Kidney (tissue), 14 donors: ENCODE results near the gene GLB1L2. TPM values are rescaled to one million over a fixed set of nuclear protein-coding genes. Genes with fewer than 3 reads are reported as not detected.

Source experiments
- DNase-seq, 5 donors: peaks; one replicate each; pipeline ENCODE4 v3.0.0-alpha.2; 2013 to 2020
- FAIRE-seq: peaks from 2 replicates; lab custom pipeline; 2012; peaks lifted over from hg19 to GRCh38; lab: Jason Lieb, UNC
- H3K27ac ChIP-seq, 2 donors: one replicate each; pipeline ENCODE4 v1.7.0; 2013; ENCODE audit warnings: low read depth in 2 of 2, low read length in 2 of 2, inconsistent platforms in 1 of 2
- H3K27me3 ChIP-seq: one replicate; pipeline ENCODE4 v1.7.1; 2013; ENCODE audit warnings: low read length, inconsistent platforms; ENCODE audit not compliant: control insufficient read depth, insufficient read depth
- H3K36me3 ChIP-seq, 3 donors: one replicate each; pipeline versions ENCODE4 v1.7.0 to v1.7.1; 2013; ENCODE audit warnings: low read length in 3 of 3, control low read depth in 1 of 3, inconsistent platforms in 1 of 3; ENCODE audit not compliant: insufficient read depth in 3 of 3, control insufficient read depth in 2 of 3
- H3K4me1 ChIP-seq, 3 donors: one replicate each; pipeline versions ENCODE4 v1.7.0 to v1.7.1; 2013; ENCODE audit warnings: low read length in 3 of 3, inconsistent platforms in 1 of 3, low read depth in 1 of 3; ENCODE audit not compliant: control insufficient read depth in 2 of 3, insufficient read depth in 2 of 3
- H3K4me3 ChIP-seq, 3 donors: one replicate each; pipeline versions ENCODE4 v1.7.0 to v1.8.1; 2013; ENCODE audit warnings: low read length in 3 of 3, control low read depth in 1 of 3, inconsistent platforms in 1 of 3
- H3K9ac ChIP-seq, 3 donors: one replicate each; pipeline versions ENCODE4 v1.7.0 to v1.7.1; 2013; ENCODE audit warnings: low read length in 3 of 3, control low read depth in 1 of 3, inconsistent platforms in 1 of 3
- H3K9me3 ChIP-seq, 3 donors: one replicate each; pipeline versions ENCODE4 v1.7.0 to v1.7.1; 2013; ENCODE audit warnings: low read length in 3 of 3, control low read depth in 1 of 3, inconsistent platforms in 1 of 3; ENCODE audit not compliant: control insufficient read depth in 2 of 3, insufficient read depth in 1 of 3
- intact Hi-C: fragments of 100-400 bp; cut with DNase I; formaldehyde crosslinking; loops from one replicate; pipeline ENCODE4 v1.11.1; 2022
- polyA plus RNA-seq: library from polyadenylated mRNA; stranded (reverse); fragments of 350-450 nt; fragmentation: Illumina TruSeq; extraction: RNeasy Lipid Tissue Mini Kit (QIAGEN cat#74804); gene quantifications from one replicate; pipeline ENCODE4 v1.2.3, GENCODE V29; 2014; ENCODE audit warnings: low read depth, low replicate concordance; ENCODE audit not compliant: insufficient read depth
- total RNA-seq: library from RNA; stranded (reverse); fragmentation: NEBNext Ultra II Directional; extraction: Animal tissue kit (Norgen Biotek cat#: 25700); gene quantifications from one replicate; pipeline ENCODE4 v1.2.1, GENCODE V29; 2021
- TF ChIP-seq, protein P1 (sequence below): IDR thresholded peaks from 3 replicates; pipeline ENCODE4 v1.5.1; 2012; ENCODE audit warnings: mild to moderate bottlenecking, moderate library complexity, borderline replicate concordance; ENCODE audit not compliant: insufficient read depth; ENCODE audit errors: extremely low read depth
- donor health status: control.
- donor health status: control.
- donor health status: control.
- donor health status: control.
- donor health status: control.
- donor health status: DM: yes; HTN: yes; CAD: no.
- donor health status: Normal renal cell carcinoma (clear cell type).

The GLB1L2 gene
- total and polyA plus RNA-seq, 2 donors from 2014 or later = 10.0 to 26.1 TPM

DNA sequence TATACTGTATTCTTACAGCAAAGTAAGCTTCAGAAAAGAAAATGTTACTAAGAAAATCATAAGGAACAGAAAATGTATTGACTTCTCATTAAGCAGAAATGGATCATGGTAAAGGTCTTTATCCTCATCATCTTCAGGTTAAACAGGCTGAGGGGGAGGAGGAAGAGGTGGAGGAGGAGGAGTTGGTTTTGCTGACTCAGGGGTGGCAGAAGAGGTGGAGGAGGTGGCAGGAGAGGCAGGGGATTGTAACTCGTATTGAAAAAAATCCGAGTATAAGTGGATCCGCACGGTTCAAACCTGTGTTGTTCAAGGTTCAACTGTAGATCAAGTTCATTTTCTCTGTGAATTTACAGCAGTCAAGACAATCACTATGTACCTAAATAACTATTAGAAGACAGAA is 42.6 kb upstream of the GLB1L2 start:
- H3K27me3 ChIP-seq = no peaks in the 10 kb centered on the region
- intact Hi-C loops = no loop called here
- no peak overlapping the region for H3K4me3 ChIP-seq
- TF ChIP-seq, protein P1, sequence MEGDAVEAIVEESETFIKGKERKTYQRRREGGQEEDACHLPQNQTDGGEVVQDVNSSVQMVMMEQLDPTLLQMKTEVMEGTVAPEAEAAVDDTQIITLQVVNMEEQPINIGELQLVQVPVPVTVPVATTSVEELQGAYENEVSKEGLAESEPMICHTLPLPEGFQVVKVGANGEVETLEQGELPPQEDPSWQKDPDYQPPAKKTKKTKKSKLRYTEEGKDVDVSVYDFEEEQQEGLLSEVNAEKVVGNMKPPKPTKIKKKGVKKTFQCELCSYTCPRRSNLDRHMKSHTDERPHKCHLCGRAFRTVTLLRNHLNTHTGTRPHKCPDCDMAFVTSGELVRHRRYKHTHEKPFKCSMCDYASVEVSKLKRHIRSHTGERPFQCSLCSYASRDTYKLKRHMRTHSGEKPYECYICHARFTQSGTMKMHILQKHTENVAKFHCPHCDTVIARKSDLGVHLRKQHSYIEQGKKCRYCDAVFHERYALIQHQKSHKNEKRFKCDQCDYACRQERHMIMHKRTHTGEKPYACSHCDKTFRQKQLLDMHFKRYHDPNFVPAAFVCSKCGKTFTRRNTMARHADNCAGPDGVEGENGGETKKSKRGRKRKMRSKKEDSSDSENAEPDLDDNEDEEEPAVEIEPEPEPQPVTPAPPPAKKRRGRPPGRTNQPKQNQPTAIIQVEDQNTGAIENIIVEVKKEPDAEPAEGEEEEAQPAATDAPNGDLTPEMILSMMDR = no peak
- no peak for DNase-seq
- H3K36me3 ChIP-seq = no peaks in the 10 kb centered on the region
- no peak overlapping the region for H3K27ac ChIP-seq
- no peaks in the 10 kb centered on the region for H3K4me1 ChIP-seq
- H3K9me3 ChIP-seq = no peaks in the 10 kb centered on the region
- H3K9ac ChIP-seq = no peak overlapping the region
- no peak for FAIRE-seq

DNA sequence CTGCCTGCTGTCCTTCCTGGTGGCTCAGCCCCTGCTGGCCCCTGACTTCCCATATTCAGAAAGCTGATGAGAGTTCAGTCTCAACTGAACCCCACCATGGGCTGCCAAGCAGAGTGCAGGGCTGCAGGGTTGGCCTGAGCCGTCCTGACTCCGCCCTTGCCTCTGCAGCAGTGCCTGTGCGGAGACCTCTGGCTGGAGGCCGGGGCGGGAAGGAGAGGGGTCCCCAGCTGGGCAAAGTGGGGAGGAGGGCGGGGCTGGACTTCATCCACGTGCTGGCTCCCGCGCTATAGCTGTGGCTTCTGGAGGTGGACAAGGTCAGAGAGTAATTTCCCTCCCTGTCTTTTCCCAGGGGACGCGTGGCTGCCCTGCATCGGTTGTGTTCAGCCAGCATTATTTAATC is 42.0 kb upstream of the GLB1L2 start:
- intact Hi-C loops = no loop called here
- Histone ChIP-seq H3K27me3 (no peaks in the 10 kb centered on the region), H3K9ac (no peak overlapping the region), H3K36me3 (no peaks in the 10 kb centered on the region), H3K4me3 (no peak overlapping the region), H3K9me3 (no peaks in the 10 kb centered on the region), H3K27ac (no peak overlapping the region), H3K4me1 (no peaks in the 10 kb centered on the region)
- TF ChIP-seq, protein P1 = no peak
- DNase-seq (peak in 4 of 5 donors; percentile 14 to 66 (median 46)), FAIRE-seq (no peak)

DNA sequence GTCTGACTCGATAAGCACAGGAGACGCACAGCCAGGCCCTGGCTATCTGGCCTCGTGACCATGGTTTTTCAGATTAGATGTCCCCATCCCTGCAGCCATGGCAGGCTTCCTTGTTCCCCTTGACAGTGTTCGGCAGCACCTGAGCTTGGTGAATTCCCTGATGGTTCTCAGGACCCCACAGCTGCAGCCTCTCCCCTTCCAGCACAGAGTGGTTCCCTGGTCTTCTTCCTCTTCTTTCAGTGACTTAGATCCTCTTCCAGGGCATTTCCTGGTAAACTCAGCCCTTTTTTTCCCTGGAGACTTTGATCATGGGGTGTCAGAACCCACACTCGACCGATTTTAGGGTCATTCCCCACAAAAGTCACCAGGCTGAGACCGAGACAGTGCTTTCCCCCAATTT is 41.1 kb upstream of the GLB1L2 start:
- Histone ChIP-seq H3K27ac (no peak overlapping the region), H3K9ac (no peak overlapping the region), H3K4me3 (no peak overlapping the region), H3K27me3 (no peaks in the 10 kb centered on the region), H3K4me1 (no peaks in the 10 kb centered on the region), H3K36me3 (no peaks in the 10 kb centered on the region), H3K9me3 (no peaks in the 10 kb centered on the region)
- DNase-seq = no peak
- intact Hi-C loops = no loop called here
- no peak for FAIRE-seq
- TF ChIP-seq, protein P1 = no peak

DNA sequence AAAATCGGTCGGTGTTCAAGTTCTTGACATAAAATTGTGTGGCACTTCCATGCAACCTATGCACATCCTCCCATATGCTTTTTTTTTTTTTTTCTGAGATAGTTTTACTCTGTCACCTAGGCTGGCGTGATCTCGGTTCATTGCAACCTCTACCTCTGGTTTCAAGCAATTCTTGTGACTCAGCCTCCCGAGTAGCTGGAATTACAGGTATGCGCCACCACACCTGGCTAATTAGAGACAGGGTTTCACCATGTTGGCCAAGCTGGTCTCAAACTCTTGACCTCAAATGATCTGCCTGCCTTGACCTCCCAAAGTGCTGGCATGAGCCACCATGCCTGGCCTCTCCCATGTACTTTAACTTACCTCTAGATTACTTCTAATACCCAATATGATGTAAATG is 40.6 kb upstream of the GLB1L2 start:
- intact Hi-C loops = no loop called here
- no peak for DNase-seq
- FAIRE-seq = no peak
- H3K9ac ChIP-seq = no peak overlapping the region
- H3K4me3 ChIP-seq = no peak overlapping the region
- no peaks in the 10 kb centered on the region for H3K36me3 ChIP-seq
- H3K27ac ChIP-seq = no peak overlapping the region
- no peaks in the 10 kb centered on the region for H3K4me1 ChIP-seq
- TF ChIP-seq, protein P1 = no peak
- H3K27me3 ChIP-seq = no peaks in the 10 kb centered on the region
- no peaks in the 10 kb centered on the region for H3K9me3 ChIP-seq
